HEK293 (cell line): ENCODE data around the gene USP9Y.

Source experiments
- CTCF ChIA-PET: fragments of 350-600 bp; formaldehyde crosslinking; extraction: SDS; loops from one replicate; lab custom pipeline; 2021; ENCODE audit warnings: antibody characterized with exemption; lab: Yijun Ruan, JAX
- POLR2A ChIA-PET: fragments of 300-600 bp; formaldehyde crosslinking; extraction: SDS; loops from one replicate; lab custom pipeline; 2020; ENCODE audit warnings: antibody characterized with exemption, inconsistent platforms; lab: Yijun Ruan, JAX
- H3K27ac ChIP-seq: fragments of 200-500 bp; sonication (Bioruptor generic); 2 replicates; pipeline ENCODE4 v1.5.1; 2014; ENCODE audit warnings: low read depth, low read length, control low read depth, inconsistent platforms; ENCODE audit errors: extremely low read depth
- H3K36me3 ChIP-seq, 2 experiments: fragments of 200-500 bp in 1 of 2; sonication (Bioruptor generic) in 1 of 2; 1 replicate in 1 of 2; 2 replicates in 1 of 2; pipeline ENCODE4 v1.5.1; 2014 to 2017; ENCODE audit warnings: inconsistent platforms in 2 of 2, low read length in 2 of 2; ENCODE audit not compliant: control insufficient read depth in 2 of 2, insufficient read depth in 1 of 2
- H3K4me1 ChIP-seq: fragments of 200-500 bp; sonication (Bioruptor generic); 2 replicates; pipeline ENCODE4 v1.5.1; 2014; ENCODE audit warnings: mild to moderate bottlenecking, low read length, inconsistent platforms; ENCODE audit not compliant: control insufficient read depth, insufficient read depth
- H3K4me3 ChIP-seq: 2 replicates; pipeline ENCODE4 v1.5.1; 2011; ENCODE audit warnings: low read depth, mild to moderate bottlenecking, control low read depth, low read length, moderate library complexity
- H3K9me3 ChIP-seq: fragments of 200-500 bp; sonication (Bioruptor generic); 2 replicates; pipeline ENCODE4 v1.5.1; 2014; ENCODE audit warnings: low read depth, low read length, inconsistent platforms; ENCODE audit not compliant: control insufficient read depth, insufficient read depth
- PATZ1 ChIP-seq: fragments of 450-650 bp; formaldehyde crosslinking; IDR thresholded peaks from 2 replicates; pipeline ENCODE4 v1.5.1; 2016; ENCODE audit warnings: missing biosample characterization, missing genetic modification characterization
- PRDM10 ChIP-seq: fragments of 450-650 bp; formaldehyde crosslinking; IDR thresholded peaks from 2 replicates; pipeline ENCODE4 v1.5.1; 2016; ENCODE audit warnings: missing biosample characterization, missing genetic modification characterization
- SALL2 ChIP-seq: fragments of 450-650 bp; formaldehyde crosslinking; IDR thresholded peaks from 2 replicates; pipeline ENCODE4 v1.5.0; 2017; ENCODE audit warnings: missing biosample characterization, mild to moderate bottlenecking, missing genetic modification characterization, borderline replicate concordance
- ZBTB6 ChIP-seq: fragments of 450-650 bp; formaldehyde crosslinking; IDR thresholded peaks from 2 replicates; pipeline ENCODE4 v1.5.1; 2017; ENCODE audit warnings: missing biosample characterization, missing genetic modification characterization
- ZFP37 ChIP-seq: fragments of 450-650 bp; formaldehyde crosslinking; IDR thresholded peaks from 2 replicates; pipeline ENCODE4 v1.5.1; 2016; ENCODE audit warnings: missing biosample characterization, missing genetic modification characterization
- ZNF23 ChIP-seq: fragments of 450-650 bp; formaldehyde crosslinking; IDR thresholded peaks from 2 replicates; pipeline ENCODE4 v1.5.1; 2016; ENCODE audit warnings: missing biosample characterization, missing genetic modification characterization, borderline replicate concordance
- ZNF398 ChIP-seq: fragments of 450-650 bp; formaldehyde crosslinking; IDR thresholded peaks from 2 replicates; pipeline ENCODE4 v1.5.1; 2017; ENCODE audit warnings: missing biosample characterization, missing genetic modification characterization
- ZNF433 ChIP-seq: fragments of 450-650 bp; formaldehyde crosslinking; IDR thresholded peaks from 2 replicates; pipeline ENCODE4 v1.5.1; 2016; ENCODE audit warnings: missing biosample characterization, missing genetic modification characterization, low read depth
- ZNF488 ChIP-seq: fragments of 450-650 bp; formaldehyde crosslinking; IDR thresholded peaks from 2 replicates; pipeline ENCODE4 v1.5.1; 2016; ENCODE audit warnings: missing biosample characterization, missing genetic modification characterization
- ZNF548 ChIP-seq: fragments of 450-650 bp; formaldehyde crosslinking; IDR thresholded peaks from 2 replicates; pipeline ENCODE4 v1.5.1; 2016; ENCODE audit warnings: missing biosample characterization, missing genetic modification characterization
- ZNF585B ChIP-seq: fragments of 450-650 bp; formaldehyde crosslinking; IDR thresholded peaks from 2 replicates; pipeline ENCODE4 v1.5.1; 2016; ENCODE audit warnings: missing biosample characterization, missing genetic modification characterization
- ZNF701 ChIP-seq: fragments of 450-650 bp; formaldehyde crosslinking; IDR thresholded peaks from 2 replicates; pipeline ENCODE4 v1.5.1; 2016; ENCODE audit warnings: missing biosample characterization, missing genetic modification characterization
- ZNF785 ChIP-seq: fragments of 450-650 bp; formaldehyde crosslinking; IDR thresholded peaks from 2 replicates; pipeline ENCODE4 v1.5.1; 2016; ENCODE audit warnings: missing biosample characterization, missing genetic modification characterization

USP9Y gene

GRCh38 chrY:12896973-12897372, 195.9 kb downstream of the USP9Y start:
- Histone ChIP-seq H3K4me1 (no peaks in the 10 kb centered on the region), H3K27ac (no peak overlapping the region), H3K36me3 (no peaks in the 10 kb centered on the region), H3K9me3 (no peaks in the 10 kb centered on the region), H3K4me3 (no peak overlapping the region)
- ChIA-PET CTCF (no interaction called here), POLR2A (no interaction called here)
- TF ChIP-seq ZNF701: no peak
- no peak for TF ChIP-seq ZNF548
- no peak for TF ChIP-seq ZFP37
- no peak for TF ChIP-seq ZNF785

- TF ChIP-seq ZNF488 (tag by site-specific recombination): no peak
- TF ChIP-seq ZNF433: no peak
- CTCF ChIA-PET: no interaction called here
- Histone ChIP-seq H3K4me3 (no peak overlapping the region), H3K36me3 (no peaks in the 10 kb centered on the region), H3K9me3 (no peaks in the 10 kb centered on the region), H3K27ac (no peak overlapping the region), H3K4me1 (no peaks in the 10 kb centered on the region)
- POLR2A ChIA-PET: no interaction called here
Observed at GRCh38 chrY:12898604-12899003, 197.6 kb downstream of the USP9Y start.

GRCh38 chrY:12904618-12905516, 203.8 kb downstream of the USP9Y start, which contains the start of gene DDX3Y:
DDX3Y (plus strand) TSS chrY:12904868; CDS start chrY:12904937, 69 bp downstream.
- CTCF ChIA-PET: no interaction called here
- H3K4me1 ChIP-seq: no peaks in the 10 kb centered on the region
- no peaks in the 10 kb centered on the region for H3K36me3 ChIP-seq
- no peak within 1 kb of the TSS for H3K27ac ChIP-seq
- POLR2A ChIA-PET: no interaction called here
- TF ChIP-seq PRDM10 (tag by site-specific recombination): no peak
- no peak for TF ChIP-seq ZNF585B
- no peak for TF ChIP-seq SALL2
- TF ChIP-seq ZNF23 (tag by site-specific recombination): no peak
- TF ChIP-seq PATZ1: no peak
- TF ChIP-seq ZBTB6 (tag by site-specific recombination): no peak
- no peak for TF ChIP-seq ZNF398 (tag by site-specific recombination)
- TF ChIP-seq, all 188 proteins: peak for 0
- no peak within 1 kb of the TSS for H3K4me3 ChIP-seq
- H3K9me3 ChIP-seq: no peaks in the 10 kb centered on the region
